Caco-2 (cell line): Measurements from ENCODE around the gene CAMKMT. TPM values are rescaled to one million over a fixed set of nuclear protein-coding genes. Genes with fewer than 3 reads are reported as not detected.

ENCODE experiments used
- BruUV-seq: library from RNA; stranded (reverse); fragments of 400-500 nt; replicated peaks from 2 replicates; lab custom pipeline; 2021; lab: Mats Ljungman, UMichigan
- CTCF ChIA-PET: fragments of 300-600 bp; sonication (Branson Sonifier 250); formaldehyde crosslinking; loops from one replicate; lab custom pipeline; 2022; ENCODE audit warnings: antibody characterized with exemption; lab: Charles Lee
- POLR2A ChIA-PET: fragments of 300-600 bp; sonication (Branson Sonifier 250); formaldehyde crosslinking; loops from one replicate; lab custom pipeline; 2022; ENCODE audit warnings: antibody characterized with exemption; lab: Charles Lee
- DNase-seq, 2 experiments: peaks; one replicate each; pipeline versions ENCODE4 v3.0.0 to v3.0.0-alpha.2; 2020 to 2022
- H3K27me3 ChIP-seq: replicated peaks from 2 replicates; pipeline ENCODE4 v1.6.0; 2011; ENCODE audit warnings: low read length; ENCODE audit not compliant: control insufficient read depth, insufficient read depth
- H3K36me3 ChIP-seq: 2 replicates; pipeline ENCODE4 v1.5.1; 2011; ENCODE audit warnings: low read length; ENCODE audit not compliant: control insufficient read depth, insufficient read depth
- H3K4me1 ChIP-seq: fragments of 250-450 bp; sonication (Bioruptor Pico); 2 replicates; pipeline ENCODE4 v1.5.1; 2020; ENCODE audit warnings: mild to moderate bottlenecking
- H3K4me3 ChIP-seq: 2 replicates; pipeline ENCODE4 v1.5.1; 2011; ENCODE audit warnings: low read depth, mild to moderate bottlenecking, control low read depth, low read length
- H3K9me3 ChIP-seq: fragments of 250-450 bp; sonication (Bioruptor Pico); 2 replicates; pipeline ENCODE4 v1.5.1; 2020; ENCODE audit warnings: mild to moderate bottlenecking, moderate library complexity
- H3K27ac Mint-ChIP-seq: one replicate; pipeline ENCODE4 v1.8.0; 2022; ENCODE audit warnings: mixed read lengths; ENCODE audit not compliant: unreplicated experiment
- H3K27me3 Mint-ChIP-seq: one replicate; pipeline ENCODE4 v1.8.0; 2022; ENCODE audit warnings: mixed read lengths; ENCODE audit not compliant: insufficient read depth, unreplicated experiment
- H3K36me3 Mint-ChIP-seq: one replicate; pipeline ENCODE4 v1.8.0; 2022; ENCODE audit warnings: mild to moderate bottlenecking, mixed read lengths; ENCODE audit not compliant: insufficient read depth, unreplicated experiment
- H3K4me1 Mint-ChIP-seq: one replicate; pipeline ENCODE4 v1.8.0; 2022; ENCODE audit warnings: low read depth, mixed read lengths; ENCODE audit not compliant: unreplicated experiment
- H3K4me3 Mint-ChIP-seq: one replicate; pipeline ENCODE4 v1.8.0; 2022; ENCODE audit warnings: mild to moderate bottlenecking, moderate library complexity, mixed read lengths; ENCODE audit not compliant: unreplicated experiment
- H3K9me3 Mint-ChIP-seq: one replicate; pipeline ENCODE4 v1.8.0; 2022; ENCODE audit warnings: mixed read lengths; ENCODE audit not compliant: unreplicated experiment
- intact Hi-C: fragments of 100-400 bp; cut with micrococcal nuclease; formaldehyde crosslinking; loops from one replicate; pipeline ENCODE4 v1.10.0; 2022; ENCODE audit not compliant: unreplicated experiment
- total RNA-seq: library from RNA; stranded (reverse); gene quantifications from 2 replicates; pipeline ENCODE4 v1.2.3, GENCODE V29; 2022
- TF ChIP-seq, protein P1 (sequence below), 2 experiments: fragments of 200-600 bp in 1 of 2; IDR thresholded peaks; 1 replicate in 1 of 2; 2 replicates in 1 of 2; pipeline versions ENCODE4 v1.5.1 to v1.8.0; 2011 to 2022; ENCODE audit warnings: antibody characterized with exemption in 1 of 2, control low read depth in 1 of 2, inconsistent platforms in 1 of 2, low read depth in 1 of 2, low read length in 1 of 2, mild to moderate bottlenecking in 1 of 2, moderate library complexity in 1 of 2; ENCODE audit not compliant: insufficient read depth in 1 of 2, severe bottlenecking in 1 of 2, unreplicated experiment in 1 of 2

The CAMKMT gene
- total RNA-seq, 1 experiment from 2014 or later, result 25.2 TPM

DNA sequence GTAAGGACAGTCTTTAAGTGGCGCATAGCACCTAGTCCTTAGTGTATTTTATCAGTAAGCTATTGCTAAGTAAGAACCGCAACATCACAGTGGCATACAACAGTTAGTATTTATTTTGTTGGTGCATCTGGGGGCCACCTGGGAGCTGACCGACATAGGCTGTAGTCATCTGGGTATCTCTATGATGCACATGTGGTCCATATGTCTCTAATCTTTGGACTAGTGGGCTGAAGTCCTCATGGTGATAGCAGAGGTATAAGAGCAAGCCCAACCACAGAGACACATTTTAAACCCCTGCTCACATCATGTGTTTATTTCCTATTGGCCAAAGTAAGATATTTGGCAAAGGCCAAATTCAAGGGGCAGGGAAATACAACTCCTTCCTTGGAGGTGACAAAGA lies 2.9 kb downstream of the CAMKMT start:
- Mint-ChIP-seq H3K36me3 (peaks cover 16% of the 10 kb centered on the region), H3K4me1 (peaks cover 7% of the 10 kb centered on the region), H3K27ac (no peak overlapping the region), H3K27me3 (no peaks in the 10 kb centered on the region), H3K9me3 (no peaks in the 10 kb centered on the region), H3K4me3 (no peak overlapping the region)
- TF ChIP-seq, protein P1, sequence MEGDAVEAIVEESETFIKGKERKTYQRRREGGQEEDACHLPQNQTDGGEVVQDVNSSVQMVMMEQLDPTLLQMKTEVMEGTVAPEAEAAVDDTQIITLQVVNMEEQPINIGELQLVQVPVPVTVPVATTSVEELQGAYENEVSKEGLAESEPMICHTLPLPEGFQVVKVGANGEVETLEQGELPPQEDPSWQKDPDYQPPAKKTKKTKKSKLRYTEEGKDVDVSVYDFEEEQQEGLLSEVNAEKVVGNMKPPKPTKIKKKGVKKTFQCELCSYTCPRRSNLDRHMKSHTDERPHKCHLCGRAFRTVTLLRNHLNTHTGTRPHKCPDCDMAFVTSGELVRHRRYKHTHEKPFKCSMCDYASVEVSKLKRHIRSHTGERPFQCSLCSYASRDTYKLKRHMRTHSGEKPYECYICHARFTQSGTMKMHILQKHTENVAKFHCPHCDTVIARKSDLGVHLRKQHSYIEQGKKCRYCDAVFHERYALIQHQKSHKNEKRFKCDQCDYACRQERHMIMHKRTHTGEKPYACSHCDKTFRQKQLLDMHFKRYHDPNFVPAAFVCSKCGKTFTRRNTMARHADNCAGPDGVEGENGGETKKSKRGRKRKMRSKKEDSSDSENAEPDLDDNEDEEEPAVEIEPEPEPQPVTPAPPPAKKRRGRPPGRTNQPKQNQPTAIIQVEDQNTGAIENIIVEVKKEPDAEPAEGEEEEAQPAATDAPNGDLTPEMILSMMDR (IDR thresholded peaks at IDR 0.05; ENCODE audit: insufficient read depth in 1 of 2, low read depth in 1 of 2, low read length in 1 of 2, severe bottlenecking in 1 of 2, unreplicated experiment in 1 of 2), result no peak
- Histone ChIP-seq H3K9me3 (no peaks in the 10 kb centered on the region), H3K4me3 (no peak overlapping the region), H3K4me1 (0 out of 2 replicates have a peak, but pooled peaks cover 7% of the 10 kb centered on the region), H3K36me3 (no peaks in the 10 kb centered on the region), H3K27me3 (no peaks in the 10 kb centered on the region)
- intact Hi-C loops, result no loop called here
- BruUV-seq, result no TSS peak
- ChIA-PET POLR2A (no interaction called here), CTCF (no interaction called here)
- no peak for DNase-seq

DNA sequence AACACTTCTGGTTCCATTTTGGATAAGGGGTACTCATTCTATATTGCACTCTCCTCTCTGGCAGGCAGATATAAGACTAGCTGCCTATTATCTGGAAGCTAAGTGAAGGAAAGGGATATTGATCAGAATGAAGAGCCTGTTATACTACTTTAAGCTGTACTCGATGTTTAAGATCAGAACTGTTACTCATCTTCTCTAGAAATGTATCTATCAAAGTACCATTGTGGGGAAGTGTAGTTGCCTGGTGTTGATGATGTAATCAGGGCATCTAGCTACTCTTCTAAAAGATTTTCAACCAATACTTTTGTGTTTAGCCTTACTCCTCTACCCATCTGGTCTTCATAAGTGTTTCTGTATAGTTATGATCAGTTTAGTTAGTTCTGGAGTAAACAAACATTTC lies 5.8 kb downstream of the CAMKMT start:
- no TSS peak for BruUV-seq
- Histone ChIP-seq H3K4me3 (no peak overlapping the region), H3K4me1 (no peaks in the 10 kb centered on the region), H3K27me3 (no peaks in the 10 kb centered on the region), H3K36me3 (no peaks in the 10 kb centered on the region), H3K9me3 (no peaks in the 10 kb centered on the region)
- H3K4me3 Mint-ChIP-seq, result no peak overlapping the region
- H3K9me3 Mint-ChIP-seq, result no peaks in the 10 kb centered on the region
- H3K27ac Mint-ChIP-seq, result no peak overlapping the region
- TF ChIP-seq, protein P1 (IDR thresholded peaks at IDR 0.05; ENCODE audit: insufficient read depth in 1 of 2, low read depth in 1 of 2, low read length in 1 of 2, severe bottlenecking in 1 of 2, unreplicated experiment in 1 of 2), result no peak
- H3K27me3 Mint-ChIP-seq, result no peaks in the 10 kb centered on the region
- intact Hi-C loops, result no loop called here
- peaks cover under 1% of the 10 kb centered on the region for H3K36me3 Mint-ChIP-seq
- ChIA-PET CTCF (no interaction called here), POLR2A (no interaction called here)
- no peak for DNase-seq
- H3K4me1 Mint-ChIP-seq, result no peaks in the 10 kb centered on the region

DNA sequence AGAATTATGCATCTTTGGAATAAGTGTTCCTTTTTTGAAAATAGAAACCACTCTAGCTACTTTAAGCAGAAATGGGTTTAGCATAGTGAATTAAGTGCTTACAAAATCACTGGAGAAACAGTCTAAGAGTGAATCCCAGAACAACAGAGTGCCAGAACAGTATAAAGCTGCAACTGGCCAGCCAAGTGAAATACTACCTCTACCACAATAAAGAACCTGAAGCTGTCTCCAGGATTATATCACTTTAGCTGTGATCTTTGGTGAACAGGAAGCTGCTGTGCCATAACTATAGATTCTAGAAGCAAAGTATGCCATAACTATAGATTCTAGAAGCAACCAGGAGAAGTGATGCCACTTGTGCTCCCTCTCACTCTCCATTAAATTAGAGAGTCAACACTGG lies 7.6 kb downstream of the CAMKMT start:
- Histone ChIP-seq H3K4me1 (no peaks in the 10 kb centered on the region), H3K36me3 (no peaks in the 10 kb centered on the region), H3K4me3 (no peak overlapping the region), H3K27me3 (no peaks in the 10 kb centered on the region), H3K9me3 (no peaks in the 10 kb centered on the region)
- no TSS peak for BruUV-seq
- TF ChIP-seq, protein P1 (IDR thresholded peaks at IDR 0.05; ENCODE audit: insufficient read depth in 1 of 2, low read depth in 1 of 2, low read length in 1 of 2, severe bottlenecking in 1 of 2, unreplicated experiment in 1 of 2), result no peak
- Mint-ChIP-seq H3K27me3 (no peaks in the 10 kb centered on the region), H3K9me3 (no peaks in the 10 kb centered on the region), H3K4me3 (no peak overlapping the region), H3K4me1 (no peaks in the 10 kb centered on the region), H3K27ac (no peak overlapping the region), H3K36me3 (peaks cover 6% of the 10 kb centered on the region)
- ChIA-PET CTCF (no interaction called here), POLR2A (no interaction called here)
- intact Hi-C loops, result no loop called here
- no peak for DNase-seq
